Esophagus muscularis mucosa (tissue), 4 donors: ENCODE results near the gene ULK1. TPM values are rescaled to one million over a fixed set of nuclear protein-coding genes. Genes with fewer than 3 reads are reported as not detected.

Experiments
- DNase-seq: peaks from one replicate; pipeline ENCODE4 v3.0.0-alpha.2; 2017; ENCODE audit errors: extremely low spot score
- H3K27ac ChIP-seq, 4 donors: fragments of 200-600 bp; sonication (generic); replicated peaks in 1 of 4; 1 replicate in 3 of 4; 2 replicates in 1 of 4; pipeline ENCODE4 v1.5.1; 2016 to 2019; ENCODE audit warnings: mild to moderate bottlenecking in 1 of 4
- H3K27me3 ChIP-seq, 4 donors: fragments of 200-600 bp; sonication (generic); one replicate each; pipeline versions ENCODE4 v1.5.1 to v1.6.0; 2016 to 2019
- H3K36me3 ChIP-seq, 4 donors: fragments of 200-600 bp; sonication (generic); one replicate each; pipeline ENCODE4 v1.5.1; 2016 to 2019
- H3K4me1 ChIP-seq, 4 donors: fragments of 200-600 bp; sonication (generic); one replicate each; pipeline ENCODE4 v1.5.1; 2016 to 2019
- H3K4me3 ChIP-seq, 4 donors: fragments of 200-600 bp; sonication (generic); 1 replicate in 2 of 4; 2 replicates in 2 of 4; pipeline ENCODE4 v1.5.1; 2016 to 2019; ENCODE audit warnings: mild to moderate bottlenecking in 4 of 4, moderate library complexity in 1 of 4
- H3K9me3 ChIP-seq, 4 donors: fragments of 200-600 bp; sonication (generic); 1 replicate in 3 of 4; 2 replicates in 1 of 4; pipeline ENCODE4 v1.5.1; 2016 to 2019
- EP300 ChIP-seq: sonication (generic); formaldehyde crosslinking; IDR thresholded peaks from one replicate; pipeline ENCODE4 v1.6.1; 2017; ENCODE audit warnings: antibody characterized with exemption
- POLR2A ChIP-seq: fragments of 450-650 bp; IDR thresholded peaks from one replicate; pipeline ENCODE4 v1.6.1; 2017; ENCODE audit warnings: antibody characterized with exemption, moderate library complexity, mild to moderate bottlenecking, low read depth
- POLR2AphosphoS5 ChIP-seq, 2 donors: sonication (generic); formaldehyde crosslinking; IDR thresholded peaks; one replicate each; pipeline ENCODE4 v1.6.1; 2017; ENCODE audit warnings: antibody characterized with exemption in 2 of 2
- WGBS: methylation state at CpG from one replicate; pipeline ENCODE4 v1.1.5; 2018; 5-methylcytosine and 5-hydroxymethylcytosine counted together
- intact Hi-C: fragments of 100-400 bp; cut with DNase I; formaldehyde crosslinking; loops from one replicate; pipeline ENCODE4 v1.15.1; 2023
- total RNA-seq, 4 donors: library from RNA; depleted of rRNA; stranded (reverse); fragments of >200 nt; gene quantifications; one replicate each; pipeline versions ENCODE4 v1.1.0 to v1.2.1, GENCODE V29; 2016
- TF ChIP-seq, protein P1 (sequence below), 3 experiments: fragments of 200-600 bp in 2 of 3; fragments of 450-650 bp in 1 of 3; sonication (generic) in 2 of 3; IDR thresholded peaks; one replicate each; pipeline ENCODE4 v1.5.1; 2017 to 2019; ENCODE audit warnings: antibody characterized with exemption in 3 of 3, mild to moderate bottlenecking in 2 of 3, moderate library complexity in 1 of 3

Gene ULK1
- total RNA-seq, 4 donors from 2014 or later = 18.4 to 37.5 (median 26.9) TPM

DNA sequence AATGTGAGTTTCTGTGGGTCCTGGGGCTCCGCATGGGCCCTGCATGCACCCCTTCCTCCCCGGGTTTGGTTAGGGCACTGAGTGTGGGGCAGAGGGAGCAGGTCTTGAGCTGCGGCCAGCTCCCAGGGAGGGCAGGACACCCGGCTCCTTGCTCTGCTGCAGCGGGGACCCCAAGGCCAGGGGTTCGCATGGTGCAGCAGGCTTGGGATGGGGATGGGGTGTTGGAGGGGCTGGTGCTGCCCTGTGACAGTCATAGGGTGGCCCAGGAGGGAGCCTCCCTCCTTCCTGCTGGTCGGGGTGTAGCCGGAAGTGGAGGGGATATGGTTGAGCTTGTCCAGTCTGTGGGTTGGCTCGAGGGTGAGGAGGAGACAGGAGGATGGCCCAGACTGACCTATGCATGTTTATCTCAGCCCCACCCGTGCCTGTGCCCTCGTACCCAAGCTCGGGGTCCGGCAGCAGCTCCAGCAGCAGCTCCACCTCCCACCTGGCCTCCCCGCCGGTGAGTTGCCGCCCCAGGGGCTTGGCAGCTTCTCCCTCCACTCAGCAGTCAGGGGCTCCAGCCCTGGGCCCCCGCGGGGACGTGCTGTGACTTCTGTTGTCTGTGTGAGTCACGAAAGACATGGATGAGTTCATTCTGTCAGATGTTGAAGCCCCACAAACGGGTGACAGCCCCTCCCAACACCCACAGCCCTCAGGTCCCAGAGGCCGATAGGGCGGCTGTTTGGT, 16.0 kb downstream of the ULK1 start:
- intact Hi-C loops = no loop called here
- Histone ChIP-seq H3K36me3 (peaks cover 66 to 94% (median 93%) of the 10 kb centered on the region in 4 donors), H3K4me3 (no peak overlapping the region), H3K9me3 (no peaks in the 10 kb centered on the region), H3K27ac (no peak overlapping the region), H3K4me1 (peaks cover 18 to 29% (median 25%) of the 10 kb centered on the region in 4 donors), H3K27me3 (no peaks in the 10 kb centered on the region)
- WGBS = 83% methylated on average over 15 of the region's 23 CpGs
- no peak for DNase-seq
- TF ChIP-seq, protein P1, sequence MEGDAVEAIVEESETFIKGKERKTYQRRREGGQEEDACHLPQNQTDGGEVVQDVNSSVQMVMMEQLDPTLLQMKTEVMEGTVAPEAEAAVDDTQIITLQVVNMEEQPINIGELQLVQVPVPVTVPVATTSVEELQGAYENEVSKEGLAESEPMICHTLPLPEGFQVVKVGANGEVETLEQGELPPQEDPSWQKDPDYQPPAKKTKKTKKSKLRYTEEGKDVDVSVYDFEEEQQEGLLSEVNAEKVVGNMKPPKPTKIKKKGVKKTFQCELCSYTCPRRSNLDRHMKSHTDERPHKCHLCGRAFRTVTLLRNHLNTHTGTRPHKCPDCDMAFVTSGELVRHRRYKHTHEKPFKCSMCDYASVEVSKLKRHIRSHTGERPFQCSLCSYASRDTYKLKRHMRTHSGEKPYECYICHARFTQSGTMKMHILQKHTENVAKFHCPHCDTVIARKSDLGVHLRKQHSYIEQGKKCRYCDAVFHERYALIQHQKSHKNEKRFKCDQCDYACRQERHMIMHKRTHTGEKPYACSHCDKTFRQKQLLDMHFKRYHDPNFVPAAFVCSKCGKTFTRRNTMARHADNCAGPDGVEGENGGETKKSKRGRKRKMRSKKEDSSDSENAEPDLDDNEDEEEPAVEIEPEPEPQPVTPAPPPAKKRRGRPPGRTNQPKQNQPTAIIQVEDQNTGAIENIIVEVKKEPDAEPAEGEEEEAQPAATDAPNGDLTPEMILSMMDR (IDR thresholded peaks at IDR 0.05) = no peak
- no peak for TF ChIP-seq POLR2A
- TF ChIP-seq EP300 = no peak
- no peak for TF ChIP-seq POLR2AphosphoS5 (IDR thresholded peaks at IDR 0.05)

DNA sequence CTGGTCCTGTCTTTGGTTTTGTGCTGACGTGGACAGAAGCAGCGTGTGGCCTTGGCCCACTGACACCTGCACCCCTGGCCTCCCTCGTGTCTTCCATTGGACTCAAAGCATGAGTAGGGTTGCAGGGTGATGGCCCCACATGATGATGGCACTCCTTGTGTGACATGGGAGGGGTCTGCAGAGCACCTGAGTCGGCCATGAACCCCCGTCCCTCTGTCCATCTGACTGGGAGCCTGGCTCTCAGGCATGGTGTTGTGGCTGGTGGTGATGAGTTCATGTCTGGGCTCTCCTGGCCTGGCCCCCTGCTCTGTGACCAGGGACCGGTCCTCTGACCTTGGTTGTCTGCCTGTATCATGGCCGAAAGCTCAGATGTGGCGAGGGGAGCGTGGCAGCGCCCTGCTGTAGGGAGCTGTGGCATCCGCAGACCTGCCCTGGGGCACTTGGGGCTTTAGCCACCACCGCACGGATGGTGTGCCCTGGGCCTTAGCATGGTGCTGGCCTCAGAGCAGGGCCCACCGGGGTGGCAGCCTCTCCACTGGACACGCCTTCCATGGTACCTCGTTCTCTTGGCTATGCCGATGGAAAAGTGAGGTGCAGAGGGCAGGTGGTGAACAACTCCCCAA, 16.7 kb downstream of the ULK1 start:
- WGBS = 88% methylated on average over 12 of the region's 17 CpGs
- Histone ChIP-seq H3K27ac (no peak overlapping the region), H3K4me3 (no peak overlapping the region), H3K4me1 (peaks cover 16 to 24% (median 21%) of the 10 kb centered on the region in 4 donors), H3K36me3 (peaks cover 72 to 100% (median 99%) of the 10 kb centered on the region in 4 donors), H3K9me3 (no peaks in the 10 kb centered on the region), H3K27me3 (no peaks in the 10 kb centered on the region)
- TF ChIP-seq POLR2A (no peak), EP300 (no peak), POLR2AphosphoS5 (IDR thresholded peaks at IDR 0.05) (no peak)
- TF ChIP-seq, protein P1 (IDR thresholded peaks at IDR 0.05) = no peak
- no peak for DNase-seq
- intact Hi-C loops = no loop called here

DNA sequence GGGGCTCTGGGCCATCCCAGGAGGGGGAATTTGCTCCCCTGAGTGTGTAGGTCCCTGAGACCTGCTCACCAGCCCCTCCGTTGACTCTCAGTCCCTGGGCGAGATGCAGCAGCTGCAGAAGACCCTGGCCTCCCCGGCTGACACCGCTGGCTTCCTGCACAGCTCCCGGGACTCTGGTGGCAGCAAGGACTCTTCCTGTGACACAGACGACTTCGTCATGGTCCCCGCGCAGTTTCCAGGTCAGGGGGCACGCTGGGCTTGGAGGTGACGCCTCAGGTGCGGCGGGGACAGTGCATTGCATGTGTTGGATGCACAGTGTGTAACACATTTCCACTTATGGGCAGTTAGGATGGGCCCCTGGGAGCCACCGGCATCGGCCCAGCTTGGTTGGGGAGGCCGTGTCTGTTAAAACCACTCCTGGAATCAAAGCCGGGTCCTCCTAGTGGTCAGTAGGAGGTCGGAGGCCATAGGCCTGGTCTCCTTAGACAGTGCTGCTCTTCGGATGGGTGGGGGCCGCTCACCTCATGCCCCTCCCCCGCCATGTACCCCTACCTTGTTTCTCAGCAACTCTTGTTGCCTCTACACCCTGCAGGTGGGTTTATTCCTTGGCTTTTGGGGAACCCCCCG, 17.5 kb downstream of the ULK1 start:
- DNase-seq = no peak
- no peaks in the 10 kb centered on the region for H3K27me3 ChIP-seq
- WGBS = 76% methylated on average over 22 of the region's 22 CpGs
- no peak overlapping the region for H3K4me3 ChIP-seq
- no peaks in the 10 kb centered on the region for H3K9me3 ChIP-seq
- intact Hi-C loops = no loop called here
- peak overlapping the region; percentile 24 to 68 (median 57) for H3K27ac ChIP-seq
- no peak for TF ChIP-seq POLR2AphosphoS5 (IDR thresholded peaks at IDR 0.05)
- H3K4me1 ChIP-seq = peaks cover 16 to 22% (median 19%) of the 10 kb centered on the region in 4 donors
- peaks cover 76 to 100% (median 99%) of the 10 kb centered on the region in 4 donors for H3K36me3 ChIP-seq

DNA sequence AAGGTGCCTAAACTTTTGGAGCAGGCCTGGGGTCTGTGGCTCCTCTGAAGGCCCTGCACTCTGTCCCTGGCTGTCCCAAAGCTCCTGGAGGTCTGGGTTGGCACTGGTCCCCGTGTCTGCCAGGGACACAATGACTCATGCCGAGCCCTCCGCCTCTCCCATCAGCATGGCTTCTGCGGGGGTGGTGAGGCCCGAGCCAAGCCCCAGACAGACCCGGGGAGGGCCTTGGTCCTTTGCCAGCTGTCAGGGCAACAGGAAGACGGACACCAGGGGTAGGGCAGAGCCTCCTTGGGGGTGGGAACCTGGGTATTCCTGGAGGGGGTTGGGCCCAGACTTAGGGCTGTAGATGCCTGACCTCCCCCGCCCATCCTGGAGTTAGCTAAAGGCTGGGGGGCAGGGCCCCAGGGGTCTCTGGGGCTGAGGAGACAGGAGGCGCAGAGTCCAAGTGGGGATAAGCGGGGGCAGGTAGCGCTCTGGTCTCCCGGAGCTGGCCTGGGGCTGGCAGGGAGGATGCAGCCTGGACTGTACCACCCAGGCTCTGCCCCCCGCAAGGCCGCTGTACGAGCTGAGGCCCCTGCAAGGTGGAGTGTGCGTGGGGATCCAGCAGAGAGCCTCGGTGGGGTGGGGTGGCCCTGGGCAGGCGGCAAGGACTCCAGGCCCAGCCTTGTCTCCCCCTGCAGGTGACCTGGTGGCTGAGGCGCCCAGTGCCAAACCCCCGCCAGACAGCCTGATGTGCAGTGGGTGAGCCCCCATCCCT, 18.3 kb downstream of the ULK1 start:
- Histone ChIP-seq H3K36me3 (peaks cover 74 to 100% (median 97%) of the 10 kb centered on the region in 4 donors), H3K27me3 (no peaks in the 10 kb centered on the region)

More for the DNA sequence above, 18.3 kb downstream of the ULK1 start:
- Histone ChIP-seq H3K27ac (peak overlapping the region; percentile 24 to 68 (median 57)), H3K4me1 (peaks cover 16 to 22% (median 19%) of the 10 kb centered on the region in 4 donors), H3K4me3 (no peak overlapping the region), H3K9me3 (no peaks in the 10 kb centered on the region)
- TF ChIP-seq POLR2AphosphoS5 (IDR thresholded peaks at IDR 0.05) (peak; percentile 62 to 65), EP300 (no peak), POLR2A (no peak)
- TF ChIP-seq, protein P1 (IDR thresholded peaks at IDR 0.05) = no peak
- DNase-seq = no peak
- intact Hi-C loops = no loop called here
- WGBS = 25% methylated on average over 8 of the region's 20 CpGs
